HEK293 (cell line): Measurements from ENCODE around the gene CDH6.

Experiments
- CTCF ChIA-PET: fragments of 350-600 bp; formaldehyde crosslinking; extraction: SDS; loops from one replicate; lab custom pipeline; 2021; ENCODE audit warnings: antibody characterized with exemption; lab: Yijun Ruan, JAX
- POLR2A ChIA-PET: fragments of 300-600 bp; formaldehyde crosslinking; extraction: SDS; loops from one replicate; lab custom pipeline; 2020; ENCODE audit warnings: antibody characterized with exemption, inconsistent platforms; lab: Yijun Ruan, JAX
- H3K27ac ChIP-seq: fragments of 200-500 bp; sonication (Bioruptor generic); 2 replicates; pipeline ENCODE4 v1.5.1; 2014; ENCODE audit warnings: low read depth, low read length, control low read depth, inconsistent platforms; ENCODE audit errors: extremely low read depth
- H3K36me3 ChIP-seq, 2 experiments: fragments of 200-500 bp in 1 of 2; sonication (Bioruptor generic) in 1 of 2; 1 replicate in 1 of 2; 2 replicates in 1 of 2; pipeline ENCODE4 v1.5.1; 2014 to 2017; ENCODE audit warnings: inconsistent platforms in 2 of 2, low read length in 2 of 2; ENCODE audit not compliant: control insufficient read depth in 2 of 2, insufficient read depth in 1 of 2
- H3K4me1 ChIP-seq: fragments of 200-500 bp; sonication (Bioruptor generic); 2 replicates; pipeline ENCODE4 v1.5.1; 2014; ENCODE audit warnings: mild to moderate bottlenecking, low read length, inconsistent platforms; ENCODE audit not compliant: control insufficient read depth, insufficient read depth
- H3K4me3 ChIP-seq: 2 replicates; pipeline ENCODE4 v1.5.1; 2011; ENCODE audit warnings: low read depth, mild to moderate bottlenecking, control low read depth, low read length, moderate library complexity
- H3K9me3 ChIP-seq: fragments of 200-500 bp; sonication (Bioruptor generic); 2 replicates; pipeline ENCODE4 v1.5.1; 2014; ENCODE audit warnings: low read depth, low read length, inconsistent platforms; ENCODE audit not compliant: control insufficient read depth, insufficient read depth
- GLI4 ChIP-seq: fragments of 450-650 bp; formaldehyde crosslinking; IDR thresholded peaks from 2 replicates; pipeline ENCODE4 v1.5.1; 2016; ENCODE audit warnings: missing biosample characterization, missing genetic modification characterization
- GLIS1 ChIP-seq: fragments of 450-650 bp; formaldehyde crosslinking; IDR thresholded peaks from 2 replicates; pipeline ENCODE4 v1.5.1; 2016; ENCODE audit warnings: missing biosample characterization, missing genetic modification characterization
- HOXD13 ChIP-seq: sonication (generic); formaldehyde crosslinking; IDR thresholded peaks from 2 replicates; pipeline ENCODE4 v1.8.0; 2022; ENCODE audit warnings: missing genetic modification reagents, borderline replicate concordance
- KLF10 ChIP-seq: fragments of 450-650 bp; IDR thresholded peaks from 2 replicates; pipeline ENCODE4 v1.5.1; 2018; ENCODE audit warnings: missing biosample characterization, mild to moderate bottlenecking, missing genetic modification characterization
- RBAK ChIP-seq: fragments of 450-650 bp; formaldehyde crosslinking; IDR thresholded peaks from 2 replicates; pipeline ENCODE4 v1.5.1; 2016; ENCODE audit warnings: missing biosample characterization, missing genetic modification characterization
- SP2 ChIP-seq: fragments of 450-650 bp; formaldehyde crosslinking; IDR thresholded peaks from 2 replicates; pipeline ENCODE4 v1.5.1; 2016; ENCODE audit warnings: missing biosample characterization, missing genetic modification characterization
- ZBTB48 ChIP-seq: fragments of 450-650 bp; formaldehyde crosslinking; IDR thresholded peaks from 2 replicates; pipeline ENCODE4 v1.5.1; 2016; ENCODE audit warnings: missing biosample characterization, missing genetic modification characterization
- ZNF121 ChIP-seq: fragments of 450-650 bp; formaldehyde crosslinking; IDR thresholded peaks from 2 replicates; pipeline ENCODE4 v1.5.1; 2016; ENCODE audit warnings: missing biosample characterization, missing genetic modification characterization
- ZNF600 ChIP-seq: fragments of 450-650 bp; formaldehyde crosslinking; IDR thresholded peaks from 2 replicates; pipeline ENCODE4 v1.5.1; 2016; ENCODE audit warnings: missing biosample characterization, missing genetic modification characterization
- ZNF610 ChIP-seq: fragments of 450-650 bp; formaldehyde crosslinking; IDR thresholded peaks from 2 replicates; pipeline ENCODE4 v1.5.1; 2016; ENCODE audit warnings: missing biosample characterization, missing genetic modification characterization, borderline replicate concordance
- ZNF76 ChIP-seq: fragments of 450-650 bp; formaldehyde crosslinking; IDR thresholded peaks from 2 replicates; pipeline ENCODE4; 2016; ENCODE audit warnings: low read depth, missing biosample characterization, missing genetic modification characterization, borderline replicate concordance
- ZNF768 ChIP-seq: fragments of 450-650 bp; formaldehyde crosslinking; IDR thresholded peaks from 2 replicates; pipeline ENCODE4 v1.5.1; 2018; ENCODE audit warnings: missing biosample characterization, mild to moderate bottlenecking, missing genetic modification characterization
- ZSCAN30 ChIP-seq: fragments of 450-650 bp; IDR thresholded peaks from 2 replicates; pipeline ENCODE4 v1.5.1; 2018; ENCODE audit warnings: missing biosample characterization, mild to moderate bottlenecking, missing genetic modification characterization, moderate library complexity
- ZXDB ChIP-seq: fragments of 450-650 bp; formaldehyde crosslinking; IDR thresholded peaks from 2 replicates; pipeline ENCODE4 v1.5.1; 2016; ENCODE audit warnings: missing biosample characterization, missing genetic modification characterization
- TF ChIP-seq, protein P1 (sequence below): fragments of 450-650 bp; formaldehyde crosslinking; IDR thresholded peaks from 2 replicates; pipeline ENCODE4 v1.5.1; 2016; ENCODE audit warnings: missing biosample characterization, missing genetic modification characterization, borderline replicate concordance
- TF ChIP-seq, protein P2 (sequence below): fragments of 450-650 bp; formaldehyde crosslinking; IDR thresholded peaks from 2 replicates; pipeline ENCODE4 v1.5.1; 2016; ENCODE audit warnings: missing biosample characterization, missing genetic modification characterization
- TF ChIP-seq, protein P3 (sequence below): fragments of 450-650 bp; formaldehyde crosslinking; IDR thresholded peaks from 2 replicates; pipeline ENCODE4 v1.5.1; 2016; ENCODE audit warnings: missing biosample characterization, missing genetic modification characterization, borderline replicate concordance

Gene CDH6

DNA sequence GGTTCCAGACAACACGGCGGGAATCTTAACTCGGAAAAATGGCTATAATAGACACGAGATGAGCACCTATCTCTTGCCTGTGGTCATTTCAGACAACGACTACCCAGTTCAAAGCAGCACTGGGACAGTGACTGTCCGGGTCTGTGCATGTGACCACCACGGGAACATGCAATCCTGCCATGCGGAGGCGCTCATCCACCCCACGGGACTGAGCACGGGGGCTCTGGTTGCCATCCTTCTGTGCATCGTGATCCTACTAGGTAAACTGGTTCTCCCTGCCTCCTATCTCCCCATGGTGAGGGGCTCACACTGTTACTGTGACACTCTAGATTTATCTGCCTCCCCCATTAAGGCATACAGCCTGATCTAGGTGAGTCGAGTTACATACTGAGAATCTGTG, 124.2 kb downstream of the CDH6 start:
- no peak for TF ChIP-seq ZXDB
- CTCF ChIA-PET: no interaction called here

DNA sequence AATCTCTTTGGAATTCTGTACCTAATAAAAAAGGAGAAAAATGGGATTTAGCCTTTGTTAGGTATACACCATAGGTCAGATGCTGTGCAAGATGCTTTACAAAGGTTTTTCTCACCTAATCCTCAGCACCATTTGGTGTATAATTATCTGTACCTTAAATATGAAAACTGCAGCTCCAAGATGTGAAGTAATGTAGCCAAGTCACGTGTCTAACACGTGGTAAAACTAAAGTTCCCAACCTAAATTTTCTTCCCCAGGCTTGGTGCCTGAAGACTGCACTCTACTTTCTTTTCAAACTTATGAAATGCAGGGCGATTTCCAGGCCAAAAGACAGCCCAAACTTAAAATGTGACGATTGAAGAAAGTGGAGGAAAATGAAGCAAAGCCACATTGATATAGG, 125.8 kb downstream of the CDH6 start:
- no peak for TF ChIP-seq ZNF768 (tag by site-specific recombination)
- no peak for TF ChIP-seq GLIS1
- TF ChIP-seq, protein P1, sequence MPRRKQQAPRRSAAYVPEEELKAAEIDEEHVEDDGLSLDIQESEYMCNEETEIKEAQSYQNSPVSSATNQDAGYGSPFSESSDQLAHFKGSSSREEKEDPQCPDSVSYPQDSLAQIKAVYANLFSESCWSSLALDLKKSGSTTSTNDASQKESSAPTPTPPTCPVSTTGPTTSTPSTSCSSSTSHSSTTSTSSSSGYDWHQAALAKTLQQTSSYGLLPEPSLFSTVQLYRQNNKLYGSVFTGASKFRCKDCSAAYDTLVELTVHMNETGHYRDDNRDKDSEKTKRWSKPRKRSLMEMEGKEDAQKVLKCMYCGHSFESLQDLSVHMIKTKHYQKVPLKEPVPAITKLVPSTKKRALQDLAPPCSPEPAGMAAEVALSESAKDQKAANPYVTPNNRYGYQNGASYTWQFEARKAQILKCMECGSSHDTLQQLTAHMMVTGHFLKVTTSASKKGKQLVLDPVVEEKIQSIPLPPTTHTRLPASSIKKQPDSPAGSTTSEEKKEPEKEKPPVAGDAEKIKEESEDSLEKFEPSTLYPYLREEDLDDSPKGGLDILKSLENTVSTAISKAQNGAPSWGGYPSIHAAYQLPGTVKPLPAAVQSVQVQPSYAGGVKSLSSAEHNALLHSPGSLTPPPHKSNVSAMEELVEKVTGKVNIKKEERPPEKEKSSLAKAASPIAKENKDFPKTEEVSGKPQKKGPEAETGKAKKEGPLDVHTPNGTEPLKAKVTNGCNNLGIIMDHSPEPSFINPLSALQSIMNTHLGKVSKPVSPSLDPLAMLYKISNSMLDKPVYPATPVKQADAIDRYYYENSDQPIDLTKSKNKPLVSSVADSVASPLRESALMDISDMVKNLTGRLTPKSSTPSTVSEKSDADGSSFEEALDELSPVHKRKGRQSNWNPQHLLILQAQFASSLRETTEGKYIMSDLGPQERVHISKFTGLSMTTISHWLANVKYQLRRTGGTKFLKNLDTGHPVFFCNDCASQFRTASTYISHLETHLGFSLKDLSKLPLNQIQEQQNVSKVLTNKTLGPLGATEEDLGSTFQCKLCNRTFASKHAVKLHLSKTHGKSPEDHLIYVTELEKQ (tag by site-specific recombination): no peak
- TF ChIP-seq SP2 (tag by site-specific recombination): no peak
- no peak for TF ChIP-seq HOXD13 (CRISPR knock-in tag)
- TF ChIP-seq RBAK (tag by site-specific recombination): no peak
- TF ChIP-seq ZNF121 (tag by site-specific recombination): no peak
- no peak for TF ChIP-seq ZNF610 (tag by site-specific recombination)
- no peak overlapping the region for H3K4me3 ChIP-seq
- no peaks in the 10 kb centered on the region for H3K9me3 ChIP-seq
- no peaks in the 10 kb centered on the region for H3K36me3 ChIP-seq
- ChIA-PET CTCF (no interaction called here), POLR2A (no interaction called here)
- no peak overlapping the region for H3K27ac ChIP-seq
- H3K4me1 ChIP-seq: no peaks in the 10 kb centered on the region

More for the DNA sequence above, 124.2 kb downstream of the CDH6 start:
- no peak overlapping the region for H3K27ac ChIP-seq
- H3K4me1 ChIP-seq: no peaks in the 10 kb centered on the region
- POLR2A ChIA-PET: no interaction called here
- H3K36me3 ChIP-seq: no peaks in the 10 kb centered on the region
- no peaks in the 10 kb centered on the region for H3K9me3 ChIP-seq
- H3K4me3 ChIP-seq: no peak overlapping the region

DNA sequence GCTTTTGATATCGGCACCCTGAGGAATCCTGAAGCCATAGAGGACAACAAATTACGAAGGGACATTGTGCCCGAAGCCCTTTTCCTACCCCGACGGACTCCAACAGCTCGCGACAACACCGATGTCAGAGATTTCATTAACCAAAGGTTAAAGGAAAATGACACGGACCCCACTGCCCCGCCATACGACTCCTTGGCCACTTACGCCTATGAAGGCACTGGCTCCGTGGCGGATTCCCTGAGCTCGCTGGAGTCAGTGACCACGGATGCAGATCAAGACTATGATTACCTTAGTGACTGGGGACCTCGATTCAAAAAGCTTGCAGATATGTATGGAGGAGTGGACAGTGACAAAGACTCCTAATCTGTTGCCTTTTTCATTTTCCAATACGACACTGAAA, 129.5 kb downstream of the CDH6 start:
- Histone ChIP-seq H3K36me3 (no peaks in the 10 kb centered on the region), H3K4me3 (no peak overlapping the region), H3K9me3 (no peaks in the 10 kb centered on the region), H3K27ac (no peak overlapping the region), H3K4me1 (no peaks in the 10 kb centered on the region)
- POLR2A ChIA-PET: no interaction called here
- no peak for TF ChIP-seq ZBTB48 (tag by site-specific recombination)
- TF ChIP-seq, protein P2, sequence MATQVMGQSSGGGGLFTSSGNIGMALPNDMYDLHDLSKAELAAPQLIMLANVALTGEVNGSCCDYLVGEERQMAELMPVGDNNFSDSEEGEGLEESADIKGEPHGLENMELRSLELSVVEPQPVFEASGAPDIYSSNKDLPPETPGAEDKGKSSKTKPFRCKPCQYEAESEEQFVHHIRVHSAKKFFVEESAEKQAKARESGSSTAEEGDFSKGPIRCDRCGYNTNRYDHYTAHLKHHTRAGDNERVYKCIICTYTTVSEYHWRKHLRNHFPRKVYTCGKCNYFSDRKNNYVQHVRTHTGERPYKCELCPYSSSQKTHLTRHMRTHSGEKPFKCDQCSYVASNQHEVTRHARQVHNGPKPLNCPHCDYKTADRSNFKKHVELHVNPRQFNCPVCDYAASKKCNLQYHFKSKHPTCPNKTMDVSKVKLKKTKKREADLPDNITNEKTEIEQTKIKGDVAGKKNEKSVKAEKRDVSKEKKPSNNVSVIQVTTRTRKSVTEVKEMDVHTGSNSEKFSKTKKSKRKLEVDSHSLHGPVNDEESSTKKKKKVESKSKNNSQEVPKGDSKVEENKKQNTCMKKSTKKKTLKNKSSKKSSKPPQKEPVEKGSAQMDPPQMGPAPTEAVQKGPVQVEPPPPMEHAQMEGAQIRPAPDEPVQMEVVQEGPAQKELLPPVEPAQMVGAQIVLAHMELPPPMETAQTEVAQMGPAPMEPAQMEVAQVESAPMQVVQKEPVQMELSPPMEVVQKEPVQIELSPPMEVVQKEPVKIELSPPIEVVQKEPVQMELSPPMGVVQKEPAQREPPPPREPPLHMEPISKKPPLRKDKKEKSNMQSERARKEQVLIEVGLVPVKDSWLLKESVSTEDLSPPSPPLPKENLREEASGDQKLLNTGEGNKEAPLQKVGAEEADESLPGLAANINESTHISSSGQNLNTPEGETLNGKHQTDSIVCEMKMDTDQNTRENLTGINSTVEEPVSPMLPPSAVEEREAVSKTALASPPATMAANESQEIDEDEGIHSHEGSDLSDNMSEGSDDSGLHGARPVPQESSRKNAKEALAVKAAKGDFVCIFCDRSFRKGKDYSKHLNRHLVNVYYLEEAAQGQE: no peak
- TF ChIP-seq, protein P3, sequence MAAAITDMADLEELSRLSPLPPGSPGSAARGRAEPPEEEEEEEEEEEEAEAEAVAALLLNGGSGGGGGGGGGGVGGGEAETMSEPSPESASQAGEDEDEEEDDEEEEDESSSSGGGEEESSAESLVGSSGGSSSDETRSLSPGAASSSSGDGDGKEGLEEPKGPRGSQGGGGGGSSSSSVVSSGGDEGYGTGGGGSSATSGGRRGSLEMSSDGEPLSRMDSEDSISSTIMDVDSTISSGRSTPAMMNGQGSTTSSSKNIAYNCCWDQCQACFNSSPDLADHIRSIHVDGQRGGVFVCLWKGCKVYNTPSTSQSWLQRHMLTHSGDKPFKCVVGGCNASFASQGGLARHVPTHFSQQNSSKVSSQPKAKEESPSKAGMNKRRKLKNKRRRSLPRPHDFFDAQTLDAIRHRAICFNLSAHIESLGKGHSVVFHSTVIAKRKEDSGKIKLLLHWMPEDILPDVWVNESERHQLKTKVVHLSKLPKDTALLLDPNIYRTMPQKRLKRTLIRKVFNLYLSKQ (tag by site-specific recombination): no peak
- no peak for TF ChIP-seq ZNF76 (tag by site-specific recombination)
- TF ChIP-seq KLF10 (tag by site-specific recombination): no peak
- no peak for TF ChIP-seq ZSCAN30 (tag by site-specific recombination)
- TF ChIP-seq ZNF600: no peak
- no peak for TF ChIP-seq GLI4 (tag by site-specific recombination)
- CTCF ChIA-PET: no interaction called here
